Peyer's patch (tissue), 4 donors: ENCODE data around the gene ESPL1.

Experiments used
- CTCF ChIP-seq, 6 experiments: fragments of 450-650 bp in 4 of 6; fragments of 200-600 bp in 2 of 6; sonication (generic) in 1 of 6; IDR thresholded peaks; one replicate each; pipeline ENCODE4 v1.5.1; 2017 to 2019; ENCODE audit warnings: antibody characterized with exemption in 6 of 6, mild to moderate bottlenecking in 3 of 6, moderate library complexity in 1 of 6
- POLR2A ChIP-seq, 2 donors: fragments of 450-650 bp; IDR thresholded peaks; one replicate each; pipeline ENCODE4 v1.5.1; 2017; ENCODE audit warnings: antibody characterized with exemption in 2 of 2, mild to moderate bottlenecking in 2 of 2, moderate library complexity in 2 of 2

- TF ChIP-seq POLR2A (IDR thresholded peaks at IDR 0.05): no peak
- TF ChIP-seq CTCF (IDR thresholded peaks at IDR 0.05): no peak
These were observed 48.7 kb upstream of the ESPL1 start for GRCh38 chr12:53219292-53219955.
